ENCODE measurements around the gene ARFGAP2. TPM values are rescaled to one million over a fixed set of nuclear protein-coding genes. Genes with fewer than 3 reads are reported as not detected.

ARFGAP2 gene
- 47.8 TPM for total RNA-seq
- long read RNA-seq, transcript ARFGAP2-205 (16 exons, 2,976 nt) = major isoform, 102 of 294 reads
- long read RNA-seq, partial matches to known transcripts = 134 of 294 reads
- long read RNA-seq, other reads (novel, unspliced or antisense) = 56 of 294 reads

DNA sequence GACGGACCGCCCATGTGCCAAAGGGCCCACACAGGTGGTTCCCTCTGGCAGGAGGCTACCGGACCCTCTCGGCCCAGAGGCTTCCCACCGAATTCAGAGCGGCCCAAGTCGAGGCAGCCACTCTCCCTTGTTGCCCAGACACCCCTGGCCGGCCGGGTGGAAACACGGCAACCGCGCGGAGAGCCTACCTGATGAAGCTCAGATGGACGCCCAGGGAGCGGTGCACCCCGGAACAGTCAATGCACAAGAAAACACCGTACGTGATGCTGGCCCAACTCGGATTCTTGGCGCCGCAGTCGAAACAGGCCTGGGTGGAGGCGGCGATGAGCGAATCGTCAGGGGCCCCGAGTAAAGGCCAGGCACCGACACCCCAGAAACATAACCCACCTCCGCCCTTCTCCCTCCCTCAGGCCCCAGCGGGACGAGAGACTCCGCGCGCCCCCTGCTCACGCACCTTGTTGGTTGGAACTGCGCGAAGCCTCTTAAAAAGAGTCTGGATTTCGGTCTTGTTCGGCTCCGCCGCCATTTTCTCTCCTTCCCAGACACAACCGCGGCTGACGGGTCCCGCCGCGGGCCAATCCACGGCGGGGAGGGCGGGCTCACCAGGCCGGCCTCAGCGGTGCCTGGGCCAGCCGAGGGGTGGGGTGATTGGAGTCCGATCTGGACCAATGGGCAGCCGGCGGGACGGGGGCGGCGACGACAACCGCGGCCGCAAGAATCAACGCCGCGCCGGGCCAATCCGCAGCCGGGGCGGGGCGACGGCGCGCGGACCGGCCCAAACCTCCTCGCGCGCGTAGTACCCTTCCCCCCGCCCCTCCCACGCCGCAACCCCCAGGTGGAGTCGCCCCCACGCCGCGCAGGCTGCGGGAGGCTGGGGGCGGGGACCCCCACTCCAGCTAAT is at the start of gene ARFGAP2:
ARFGAP2 (minus strand) TSS at position 552 of the 901 bp plus-strand sequence; CDS start at position 526, 26 bp downstream.
- no peaks in the 10 kb centered on the region for H3K9me3 ChIP-seq (replicated peaks)
- no peak for TF ChIP-seq CTCF (IDR thresholded peaks at IDR 0.05; ENCODE audit: borderline replicate concordance)
- no peaks in the 10 kb centered on the region for H3K27me3 ChIP-seq (ENCODE audit: low read depth)
- peak; percentile 98 for DNase-seq
- H3K4me3 ChIP-seq = peak within 1 kb of the TSS; percentile 95
- intact Hi-C loops (cut with micrococcal nuclease) = no loop called here
- H3K36me3 ChIP-seq = peaks cover 71% of the 10 kb centered on the region
- H3K4me1 ChIP-seq = peaks cover 94% of the 10 kb centered on the region
- H3K27ac ChIP-seq (replicated peaks) = peak within 1 kb of the TSS; percentile 98

DNA sequence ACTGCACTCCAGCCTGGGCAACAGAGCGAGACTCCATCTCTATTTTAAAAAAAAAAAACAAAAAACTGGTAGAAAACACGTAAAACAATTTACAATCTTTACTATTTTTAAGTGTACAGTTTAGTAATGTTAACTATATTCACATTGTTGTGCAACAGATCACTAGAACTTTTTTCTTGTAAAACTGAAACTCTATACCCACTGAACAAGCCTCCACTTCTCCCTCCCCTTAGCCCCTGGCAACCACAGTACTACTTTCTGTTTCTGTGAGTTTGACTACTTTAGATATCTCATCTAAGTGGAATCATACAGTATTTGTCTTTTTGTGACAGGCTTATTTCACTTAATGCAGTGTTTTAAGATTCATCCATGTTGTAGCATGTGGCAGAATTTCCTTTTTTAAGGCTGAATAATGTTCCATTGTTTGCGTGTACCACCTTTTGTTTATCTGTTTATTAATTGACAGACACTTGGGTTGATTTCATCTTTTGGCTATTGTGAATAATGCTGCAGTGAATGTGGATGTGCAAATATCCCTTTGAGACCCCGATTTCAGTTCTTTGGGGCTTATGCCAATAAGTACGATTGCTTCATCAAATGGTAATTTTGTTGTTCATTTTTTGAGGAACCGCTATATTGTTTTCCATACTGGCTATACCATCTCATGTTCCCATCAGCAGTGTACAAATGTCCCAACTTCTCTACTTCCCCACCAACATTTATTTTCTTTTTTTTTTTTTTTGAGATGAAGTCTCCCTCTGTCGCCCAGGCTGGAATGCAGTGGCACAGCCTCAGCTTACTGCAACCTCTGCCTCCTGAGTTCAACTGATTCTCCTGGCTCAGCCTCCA is 49.1 kb upstream of the ARFGAP2 start:
- Histone ChIP-seq H3K4me3 (no peak overlapping the region), H3K36me3 (peaks cover 71% of the 10 kb centered on the region), H3K27me3 (ENCODE audit: low read depth) (no peaks in the 10 kb centered on the region), H3K27ac (replicated peaks) (no peak overlapping the region), H3K9me3 (replicated peaks) (no peaks in the 10 kb centered on the region), H3K4me1 (peaks cover 6% of the 10 kb centered on the region)
- DNase-seq = no peak
- intact Hi-C loops (cut with micrococcal nuclease) = no loop called here
- no peak for TF ChIP-seq CTCF (IDR thresholded peaks at IDR 0.05; ENCODE audit: borderline replicate concordance)

GRCh38 chr11:47222696-47223095 is 46.0 kb upstream of the ARFGAP2 start:
- H3K4me1 ChIP-seq = peaks cover 25% of the 10 kb centered on the region
- no peak overlapping the region for H3K4me3 ChIP-seq
- DNase-seq = no peak
- no peaks in the 10 kb centered on the region for H3K27me3 ChIP-seq (ENCODE audit: low read depth)
- TF ChIP-seq CTCF (IDR thresholded peaks at IDR 0.05; ENCODE audit: borderline replicate concordance) = no peak
- intact Hi-C loops (cut with micrococcal nuclease) = no loop called here
- H3K9me3 ChIP-seq (replicated peaks) = no peaks in the 10 kb centered on the region
- H3K27ac ChIP-seq (replicated peaks) = no peak overlapping the region
- peaks cover 62% of the 10 kb centered on the region for H3K36me3 ChIP-seq

GRCh38 chr11:47220401-47220821 is 43.7 kb upstream of the ARFGAP2 start:
- no peak for DNase-seq
- Histone ChIP-seq H3K36me3 (peaks cover 41% of the 10 kb centered on the region), H3K27ac (replicated peaks) (peak overlapping the region; percentile 49), H3K9me3 (replicated peaks) (no peaks in the 10 kb centered on the region), H3K4me1 (peaks cover 48% of the 10 kb centered on the region), H3K27me3 (ENCODE audit: low read depth) (no peaks in the 10 kb centered on the region), H3K4me3 (no peak overlapping the region)
- intact Hi-C loops (cut with micrococcal nuclease) = no loop called here
- no peak for TF ChIP-seq CTCF (IDR thresholded peaks at IDR 0.05; ENCODE audit: borderline replicate concordance)

DNA sequence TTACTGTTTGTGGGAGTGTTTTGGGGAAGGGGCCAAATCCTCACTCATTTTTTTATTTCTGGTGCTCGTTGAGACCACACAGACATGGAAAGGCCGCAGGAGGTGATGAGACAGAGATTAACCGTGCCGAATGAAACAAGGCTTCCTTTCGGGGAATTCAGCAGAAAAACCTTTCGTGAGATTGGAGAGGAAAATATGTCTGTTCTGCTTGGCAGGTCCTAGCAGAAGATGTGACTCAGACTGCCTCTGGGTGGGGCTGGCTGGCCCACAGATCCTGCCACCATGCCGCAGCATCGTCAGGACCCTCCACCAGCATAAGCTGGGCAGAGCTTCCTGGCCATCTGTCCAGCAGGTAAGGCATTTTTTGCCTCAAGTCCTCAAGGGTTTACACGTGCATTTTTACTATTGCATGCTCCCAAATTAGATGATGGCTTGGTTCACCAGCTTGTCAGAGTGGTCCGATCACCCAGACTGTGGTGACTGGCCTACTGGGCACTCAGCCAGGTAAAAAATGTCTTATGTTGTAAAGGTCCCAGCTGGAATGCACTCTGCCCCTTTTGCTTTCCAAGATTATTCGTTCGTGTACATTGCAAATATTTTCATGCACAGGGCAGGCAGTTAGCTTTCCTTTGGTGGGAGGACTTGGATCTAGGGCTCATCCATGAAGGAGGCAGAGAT is 39.6 kb upstream of the ARFGAP2 start:
- Histone ChIP-seq H3K27me3 (ENCODE audit: low read depth) (no peaks in the 10 kb centered on the region), H3K9me3 (replicated peaks) (no peaks in the 10 kb centered on the region), H3K4me3 (peak overlapping the region; percentile 82), H3K4me1 (peaks cover 62% of the 10 kb centered on the region), H3K36me3 (peaks cover 9% of the 10 kb centered on the region), H3K27ac (replicated peaks) (peak overlapping the region; percentile 94)
- TF ChIP-seq CTCF (IDR thresholded peaks at IDR 0.05; ENCODE audit: borderline replicate concordance) = no peak
- no peak for DNase-seq
- intact Hi-C loops (cut with micrococcal nuclease) = no loop called here
